ENCODE data around the gene S1PR3.
"Not testable (repeated sequence)": the region's sequence is repeated elsewhere in the genome, so short reads cannot be mapped to it uniquely, and the experiment has no call there.

The S1PR3 gene

GRCh38 chr9:88991066-88992034, at the start of gene S1PR3:
S1PR3 (plus strand) TSS chr9:88991468; CDS start chr9:89001201, 9,733 bp downstream.
- peak; percentile 40 for DNase-seq

DNA sequence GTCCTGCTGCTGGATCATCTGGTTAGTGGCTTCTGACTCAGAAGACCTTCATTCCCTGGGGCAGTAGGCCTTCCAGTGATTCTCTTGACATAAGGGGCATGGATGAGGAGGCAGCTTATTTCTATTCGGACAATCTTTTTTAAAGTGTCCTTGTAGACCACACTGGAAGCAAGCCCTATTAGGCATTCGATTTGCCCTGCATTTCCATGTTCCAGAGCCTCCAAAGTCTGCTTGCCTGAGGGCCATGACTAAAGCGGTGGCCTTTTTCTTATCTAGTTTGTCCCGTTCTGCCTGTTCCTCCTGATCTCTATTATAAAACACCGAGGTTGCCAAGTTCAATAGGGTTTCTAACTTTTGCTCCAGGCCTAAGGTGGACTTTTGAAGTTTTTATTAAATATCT, 49.7 kb upstream of the S1PR3 start:
- not testable (repeated sequence) for DNase-seq

- no peak for DNase-seq
These were observed 48.9 kb upstream of the S1PR3 start for GRCh38 chr9:88942411-88942810.

- no peak for DNase-seq
These were observed 45.5 kb upstream of the S1PR3 start for GRCh38 chr9:88945636-88946333.

DNA sequence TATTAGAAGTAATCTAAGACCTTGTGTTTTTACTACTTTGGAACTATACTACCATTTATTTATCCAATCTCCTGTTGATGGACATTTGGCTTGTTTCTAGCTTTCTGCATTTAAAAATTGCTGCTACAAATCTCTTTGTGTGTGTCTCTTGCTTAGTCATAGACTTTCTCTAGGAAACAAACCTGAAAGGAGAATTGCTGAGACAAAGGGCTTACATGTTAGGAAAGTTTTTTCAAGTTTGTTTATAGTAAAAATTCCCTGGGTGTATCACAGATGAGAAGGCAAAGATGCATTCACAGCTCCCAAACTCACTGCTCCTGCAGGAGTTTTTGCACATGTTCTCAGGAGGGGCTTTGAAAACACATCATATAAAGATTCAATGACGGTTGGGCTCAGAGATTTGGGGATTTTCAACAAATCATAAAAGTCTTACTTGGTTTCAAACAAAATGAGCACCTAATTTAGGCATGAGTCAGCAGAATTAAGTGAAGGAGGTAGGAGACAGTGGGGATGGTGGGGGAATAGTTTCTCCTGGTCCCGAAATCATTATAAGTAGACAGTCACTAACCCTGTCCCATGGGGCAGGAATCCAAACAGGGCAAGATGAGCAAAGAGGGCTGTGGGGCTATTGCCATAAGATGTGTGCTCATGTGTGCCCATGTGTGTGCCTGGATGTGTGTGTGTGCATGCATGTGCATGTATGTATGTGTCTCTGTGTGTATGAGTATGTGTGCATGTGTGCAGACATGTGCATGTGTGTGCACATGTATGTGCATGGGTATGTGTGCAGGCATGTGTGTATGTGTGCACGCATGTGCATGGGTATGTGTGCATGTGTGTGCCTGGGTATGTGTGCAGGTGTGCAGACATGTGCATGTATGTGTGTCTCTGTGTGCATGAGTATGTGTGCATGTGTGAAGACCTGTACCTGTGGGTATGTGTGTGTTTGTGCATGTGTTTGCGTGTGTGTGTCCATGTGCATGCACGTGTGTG, 43.4 kb upstream of the S1PR3 start:
- DNase-seq, result no peak

- no peak for DNase-seq
These were observed 41.8 kb upstream of the S1PR3 start for GRCh38 chr9:88949425-88949824.

- peak; percentile 58 for DNase-seq
These were observed 41.3 kb upstream of the S1PR3 start for GRCh38 chr9:88949961-88950340.

DNA sequence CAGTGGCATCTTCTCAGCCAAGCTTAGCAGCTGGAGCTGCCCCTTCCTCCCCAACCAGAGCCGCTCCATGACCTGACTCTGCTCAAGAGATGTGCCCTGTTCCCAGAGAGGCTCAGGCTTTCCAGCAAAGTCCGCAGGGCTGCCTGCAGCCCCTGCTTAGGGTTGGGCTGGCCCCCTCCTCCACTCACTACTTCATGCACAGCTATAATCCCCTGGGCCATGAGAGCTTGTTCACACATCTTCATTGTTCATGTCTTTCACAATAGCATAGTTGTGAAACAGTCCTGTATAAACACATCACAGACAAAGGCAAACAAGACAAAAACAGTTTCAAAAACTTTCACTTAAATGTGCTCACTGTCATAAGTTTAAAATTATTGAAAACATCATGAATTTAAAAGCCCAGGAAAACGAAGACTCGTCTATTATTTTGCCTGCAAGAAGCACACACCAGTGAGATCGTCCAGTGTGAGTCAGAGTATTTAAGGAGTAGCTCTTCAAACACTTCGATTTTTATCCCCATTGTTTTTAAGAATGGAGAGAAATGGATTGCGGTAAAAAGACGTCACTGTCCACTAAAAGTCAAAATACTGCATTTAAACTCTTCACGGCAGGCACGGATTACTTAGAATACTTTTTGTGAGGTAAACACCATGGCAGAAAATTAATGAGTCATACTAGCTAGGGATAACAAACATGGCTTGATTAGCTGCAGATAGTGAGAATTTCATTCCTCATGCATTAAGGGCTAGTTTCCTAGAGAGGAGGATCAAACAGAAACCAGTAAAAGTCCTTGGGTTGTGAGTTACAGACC, 40.7 kb upstream of the S1PR3 start:
- no peak for DNase-seq

- DNase-seq, result no peak
These were observed 40.1 kb upstream of the S1PR3 start for GRCh38 chr9:88951155-88951542.

- DNase-seq, result no peak
These were observed 39.1 kb upstream of the S1PR3 start for GRCh38 chr9:88952086-88952615.

DNA sequence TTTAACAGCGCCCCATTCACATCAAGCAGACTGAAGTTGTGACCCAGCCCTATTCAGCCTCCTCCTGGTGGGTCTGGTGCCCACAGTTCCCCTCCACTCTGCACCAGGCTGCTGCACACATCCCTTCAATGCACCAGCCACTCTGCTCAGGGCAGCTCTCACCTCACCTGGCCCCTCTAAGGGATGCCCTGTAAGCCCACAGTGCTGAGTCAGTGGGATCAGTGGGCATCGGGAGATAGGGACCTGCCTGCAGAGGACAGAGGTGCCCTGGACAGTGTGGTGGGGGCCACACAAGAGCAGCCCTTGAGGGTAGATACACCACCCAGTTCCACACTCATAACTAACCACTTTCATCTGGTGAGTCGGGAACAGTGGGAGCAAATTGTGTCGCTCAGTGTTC, 38.3 kb upstream of the S1PR3 start:
- no peak for DNase-seq

DNA sequence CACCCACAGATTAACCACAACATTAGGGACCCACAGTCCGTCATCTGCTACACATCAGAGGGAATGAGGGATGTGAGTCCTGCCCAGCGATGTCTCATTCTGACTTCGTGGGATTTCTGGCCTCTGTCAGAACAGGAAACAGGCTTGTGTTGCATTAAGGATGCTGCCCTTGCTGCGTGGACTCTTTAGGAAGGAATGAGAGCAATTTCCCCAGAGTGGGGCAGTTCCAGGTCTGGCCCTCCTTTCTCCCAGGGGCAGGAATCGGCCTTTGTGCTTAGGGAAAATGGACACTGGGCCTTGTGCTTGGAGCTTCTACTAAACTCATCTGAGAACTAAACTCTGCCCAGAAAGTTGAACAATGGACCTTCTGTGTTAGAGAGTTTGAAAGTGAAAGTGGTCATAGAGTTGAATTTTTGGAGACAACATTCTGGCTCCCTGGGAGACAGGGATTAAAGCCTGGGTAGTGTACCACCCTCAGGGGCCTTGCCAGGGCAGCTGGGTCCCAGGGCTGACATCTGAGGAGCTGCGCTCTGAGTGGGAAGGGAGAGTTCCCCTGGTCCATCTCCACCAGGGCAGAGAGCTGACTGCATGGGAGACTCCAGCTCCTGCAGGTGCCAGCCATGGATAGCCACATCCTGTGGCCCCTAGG, 37.8 kb upstream of the S1PR3 start:
- no peak for DNase-seq

DNA sequence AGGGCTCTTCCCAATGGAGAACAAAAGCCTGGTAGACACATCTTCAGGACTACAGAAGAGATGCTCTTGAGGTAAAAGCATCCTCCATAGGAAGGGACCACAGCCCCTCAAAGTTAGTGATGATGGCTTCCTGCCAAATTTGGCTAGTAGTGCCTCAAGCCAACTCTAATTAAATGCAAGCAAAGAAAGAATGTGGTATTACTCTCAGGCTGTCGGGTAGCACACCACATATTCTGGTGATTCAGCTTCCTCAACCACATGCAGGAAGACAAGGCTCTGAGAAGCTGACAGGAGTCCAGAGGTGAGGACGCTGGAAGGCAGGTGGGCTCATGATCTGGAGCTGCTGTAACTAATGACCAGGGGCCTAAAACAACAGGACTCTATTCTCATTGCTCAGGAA, 37.2 kb upstream of the S1PR3 start:
- no peak for DNase-seq

DNA sequence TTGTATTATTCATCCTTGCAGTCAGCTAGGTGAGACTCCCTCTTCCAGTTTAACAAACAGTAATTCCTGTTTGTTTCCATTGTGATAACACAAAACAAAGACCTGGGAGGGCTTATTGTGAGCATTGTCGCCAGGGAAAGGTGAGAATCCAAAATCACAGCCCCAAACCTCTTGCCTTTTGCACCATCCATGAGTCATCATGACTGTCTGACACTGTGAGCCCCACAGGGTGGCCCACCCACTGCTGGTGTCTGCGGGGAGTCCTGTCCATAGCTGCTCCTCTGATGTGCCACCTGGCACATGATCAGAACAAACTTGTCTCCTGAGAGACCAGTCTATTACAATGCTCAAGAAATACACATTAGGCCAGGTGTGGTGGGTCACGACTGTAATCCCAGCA, 33.7 kb upstream of the S1PR3 start:
- DNase-seq, result no peak

- no peak for DNase-seq
These were observed 31.4 kb upstream of the S1PR3 start for GRCh38 chr9:88959727-88960469.

DNA sequence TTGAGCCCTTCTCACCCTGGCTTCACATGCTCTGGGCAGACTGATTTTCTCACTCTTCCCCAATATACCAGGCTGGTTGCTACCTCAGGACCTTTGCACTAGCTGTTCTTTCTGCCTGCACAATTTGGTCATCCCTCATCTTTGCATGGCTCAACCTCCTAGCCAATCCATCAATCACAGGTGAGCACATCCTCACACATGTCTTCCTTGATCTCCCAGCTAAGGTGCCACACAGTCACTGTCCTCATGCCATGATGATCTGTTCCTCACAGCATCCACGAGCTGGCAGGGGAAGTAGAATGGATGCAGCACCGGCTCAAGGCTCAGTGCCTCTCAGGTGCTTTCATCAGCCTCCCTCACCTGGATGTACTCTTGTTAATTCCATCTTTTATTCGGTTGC, 30.6 kb upstream of the S1PR3 start:
- no peak for DNase-seq

- no peak for DNase-seq
These were observed 25.8 kb upstream of the S1PR3 start for GRCh38 chr9:88965473-88965872.

- DNase-seq, result no peak
These were observed 24.2 kb upstream of the S1PR3 start for GRCh38 chr9:88966894-88967676.

- DNase-seq, result no peak
These were observed 22.5 kb upstream of the S1PR3 start for GRCh38 chr9:88968799-88969198.

Measured in activated CD4-positive, alpha-beta T cell treated with anti-CD3 and anti-CD28 coated beads, Interleukin-10, Interleukin-2, amounts not matched to agents 100 ng/mL and 50 ng/mL, durations not matched to agents 16 hours and 8 hours (primary cell).